ENCODE measurements around the gene NBPF3.
"Not testable (repeated sequence)": the region's sequence is repeated elsewhere in the genome, so short reads cannot be mapped to it uniquely, and the experiment has no call there.

Gene NBPF3

GRCh38 chr1:21435646-21436487 lies 4.1 kb upstream of the NBPF3 start:
- DNase-seq (ENCODE audit: low read depth): no peak
- H3K4me3 ChIP-seq (ENCODE audit: low read depth, low read length): no peak overlapping the region
- in situ Hi-C loops (cut with HindIII; ENCODE audit: low sequenced_read_pairs): no loop called here
- no peak for TF ChIP-seq CTCF (IDR thresholded peaks at IDR 0.05; ENCODE audit: low read depth, low read length, missing control alignments)

DNA sequence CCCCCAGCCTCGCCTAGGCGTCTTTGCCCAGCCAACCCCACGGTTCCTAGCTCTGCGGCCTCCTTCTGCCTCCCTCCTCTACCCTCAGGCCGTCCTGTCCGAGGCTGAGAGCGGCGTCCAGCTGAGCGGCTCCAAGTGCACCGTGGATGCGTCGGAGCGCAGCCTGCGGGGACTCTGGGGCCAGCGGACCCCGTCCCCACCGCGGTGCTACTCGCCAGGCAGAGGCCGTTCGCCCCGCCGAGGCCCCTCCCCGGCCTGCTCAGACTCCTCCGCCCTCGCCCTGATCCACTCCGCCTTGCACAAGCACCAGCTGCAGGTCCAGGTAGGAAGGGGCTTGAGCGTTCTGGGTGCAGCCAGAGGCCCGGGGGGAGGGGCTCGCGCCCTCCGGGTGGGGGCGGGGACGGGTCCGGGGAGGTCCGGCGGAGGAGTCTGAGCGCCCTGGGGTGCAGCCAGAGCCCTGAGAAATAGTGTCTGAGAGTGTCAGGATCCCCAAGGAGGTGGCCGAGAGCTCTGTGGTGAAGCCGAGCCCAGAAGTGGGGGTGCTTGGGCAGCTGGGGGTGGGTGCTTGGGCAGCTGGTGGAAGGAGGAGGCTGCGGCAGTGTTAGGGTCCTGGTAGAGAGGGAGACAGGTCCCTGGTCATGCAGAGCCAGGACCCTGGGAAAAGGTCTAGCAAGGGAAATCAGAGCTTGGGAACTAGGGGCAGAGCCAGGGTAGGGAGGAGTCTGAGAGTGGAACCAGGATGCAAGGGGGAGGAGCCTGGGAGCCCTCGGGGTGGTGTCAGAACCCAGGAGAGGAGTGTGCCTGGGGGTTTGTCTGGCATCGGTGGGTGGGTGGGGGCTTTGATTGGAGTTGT lies 3.2 kb upstream of the NBPF3 start:
- no peak for DNase-seq (ENCODE audit: low read depth)
- in situ Hi-C loops (cut with HindIII; ENCODE audit: low sequenced_read_pairs): no loop called here
- TF ChIP-seq CTCF (IDR thresholded peaks at IDR 0.05; ENCODE audit: low read depth, low read length, missing control alignments): no peak
- H3K4me3 ChIP-seq (ENCODE audit: low read depth, low read length): peak overlapping the region; percentile 15

DNA sequence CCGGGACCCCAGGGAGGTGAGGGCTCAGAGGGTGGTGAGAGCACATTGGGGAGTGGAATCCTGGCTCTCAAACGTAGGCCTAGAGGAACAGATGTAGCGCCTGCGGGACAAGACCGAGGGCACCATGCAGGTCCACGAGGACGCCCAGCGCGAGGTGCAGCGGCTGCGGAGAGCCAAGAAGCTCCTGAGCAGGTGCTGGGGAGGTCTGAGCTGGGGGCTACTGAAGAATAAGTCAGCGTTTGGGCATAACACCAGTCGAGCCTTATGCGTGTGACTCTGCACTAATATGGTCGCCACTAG lies 2.6 kb upstream of the NBPF3 start:
- no peak for TF ChIP-seq CTCF (IDR thresholded peaks at IDR 0.05; ENCODE audit: low read depth, low read length, missing control alignments)
- in situ Hi-C loops (cut with HindIII; ENCODE audit: low sequenced_read_pairs): no loop called here
- no peak overlapping the region for H3K4me3 ChIP-seq (ENCODE audit: low read depth, low read length)
- no peak for DNase-seq (ENCODE audit: low read depth)

GRCh38 chr1:21438646-21439312 lies 1.2 kb upstream of the NBPF3 start:
- H3K4me3 ChIP-seq (ENCODE audit: low read depth, low read length); in situ Hi-C loops (cut with HindIII; ENCODE audit: low sequenced_read_pairs); DNase-seq (ENCODE audit: low read depth): not testable (repeated sequence)

- peak overlapping the region; percentile 60 for H3K4me3 ChIP-seq (ENCODE audit: low read depth, low read length)
- no peak for TF ChIP-seq CTCF (IDR thresholded peaks at IDR 0.05; ENCODE audit: low read depth, low read length, missing control alignments)
- in situ Hi-C loops (cut with HindIII; ENCODE audit: low sequenced_read_pairs): no loop called here
- no peak for DNase-seq (ENCODE audit: low read depth)
Observed at GRCh38 chr1:21439345-21439720, 604 bp upstream of the NBPF3 start.

- in situ Hi-C loops (cut with HindIII; ENCODE audit: low sequenced_read_pairs); DNase-seq (ENCODE audit: low read depth): not testable (repeated sequence)
- H3K4me3 ChIP-seq (ENCODE audit: low read depth, low read length): peak overlapping the region; percentile 60
Observed at GRCh38 chr1:21440630-21441125, 741 bp downstream of the NBPF3 start.

DNA sequence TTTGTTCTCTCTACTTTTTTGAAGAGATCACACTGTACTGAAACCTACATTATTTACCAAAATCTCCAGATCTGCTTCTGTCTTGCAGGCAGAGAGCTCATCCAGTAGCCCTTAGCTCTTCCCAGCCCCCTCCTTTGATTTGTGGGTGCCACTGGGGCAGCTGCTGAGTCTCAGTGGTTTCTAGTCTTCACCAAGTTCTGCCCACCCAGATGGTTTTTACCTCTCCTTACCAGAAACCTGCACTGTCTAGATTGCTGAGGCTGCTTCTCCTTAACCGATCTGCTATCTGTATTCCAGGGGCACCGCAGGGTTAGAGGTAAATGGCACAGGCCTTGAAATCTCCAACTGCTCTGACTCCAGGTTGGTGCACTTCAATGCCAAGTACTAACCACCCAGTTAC lies 6.7 kb downstream of the NBPF3 start:
- H3K4me3 ChIP-seq (ENCODE audit: low read depth, low read length); DNase-seq (ENCODE audit: low read depth); in situ Hi-C loops (cut with HindIII; ENCODE audit: low sequenced_read_pairs): not testable (repeated sequence)

DNA sequence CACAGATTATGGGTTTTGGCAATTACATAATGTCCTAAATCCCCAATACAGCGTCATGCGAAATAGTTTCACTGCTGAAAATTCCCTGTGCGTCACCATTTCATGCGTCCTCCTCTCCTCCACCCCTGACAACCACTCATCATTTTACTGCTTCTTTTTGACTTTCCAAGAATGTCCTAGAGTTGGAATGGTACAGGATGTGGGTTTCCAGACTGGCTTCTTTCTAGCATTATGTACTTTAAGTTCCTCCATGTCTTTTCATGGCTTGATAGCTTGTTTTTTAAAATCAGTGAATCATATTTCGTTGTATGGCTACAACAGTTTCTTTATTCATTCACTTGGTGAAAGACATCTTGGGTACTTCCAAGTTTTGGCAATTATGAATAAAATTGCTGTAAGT lies 7.4 kb downstream of the NBPF3 start:
- no peak for DNase-seq (ENCODE audit: low read depth)
- in situ Hi-C loops (cut with HindIII; ENCODE audit: low sequenced_read_pairs): no loop called here
- H3K4me3 ChIP-seq (ENCODE audit: low read depth, low read length): no peak overlapping the region
- no peak for TF ChIP-seq CTCF (IDR thresholded peaks at IDR 0.05; ENCODE audit: low read depth, low read length, missing control alignments)

Measured in astrocyte of the cerebellum (primary cell).